Mesothelial cell of epicardium (in vitro differentiated cells): ENCODE results near the gene EML6. TPM values are rescaled to one million over a fixed set of nuclear protein-coding genes. Genes with fewer than 3 reads are reported as not detected.

Experiments used
- DNase-seq, 2 experiments: peaks; one replicate each; pipeline ENCODE4 v3.0.0; 2021; ENCODE audit warnings: low spot score in 2 of 2; ENCODE audit not compliant: unreplicated experiment in 2 of 2
- H3K27ac Mint-ChIP-seq: 2 replicates; pipeline ENCODE4 v1.8.0; 2021; ENCODE audit warnings: mixed read lengths
- H3K27me3 Mint-ChIP-seq: 2 replicates; pipeline ENCODE4 v1.8.0; 2021; ENCODE audit warnings: low read depth, mixed read lengths
- H3K36me3 Mint-ChIP-seq: 2 replicates; pipeline ENCODE4 v1.8.0; 2021; ENCODE audit warnings: mixed read lengths
- H3K4me1 Mint-ChIP-seq: 2 replicates; pipeline ENCODE4 v1.8.0; 2021; ENCODE audit warnings: mixed read lengths
- H3K4me3 Mint-ChIP-seq: 2 replicates; pipeline ENCODE4 v1.8.0; 2021; ENCODE audit warnings: mild to moderate bottlenecking, moderate library complexity, mixed read lengths
- H3K9me3 Mint-ChIP-seq: 2 replicates; pipeline ENCODE4 v1.8.0; 2021; ENCODE audit warnings: mixed read lengths
- CTCF ChIP-seq: fragments of 200-600 bp; sonication (generic); IDR thresholded peaks from one replicate; pipeline ENCODE4 v1.5.0; 2021; ENCODE audit warnings: antibody characterized with exemption; ENCODE audit not compliant: unreplicated experiment
- total RNA-seq: library from RNA; stranded (reverse); gene quantifications from 3 replicates; pipeline ENCODE4 v1.2.1, GENCODE V29; 2021

EML6 gene
- total RNA-seq, 1 donor from 2014 or later = 2.3 TPM

- TF ChIP-seq CTCF = no peak
- H3K4me3 Mint-ChIP-seq = no peak overlapping the region
Measured at GRCh38 chr2:54924121-54924520, 200.7 kb downstream of the EML6 start.

GRCh38 chr2:54925022-54925421 lies 201.6 kb downstream of the EML6 start:
- H3K4me1 Mint-ChIP-seq = no peaks in the 10 kb centered on the region
- no peak for TF ChIP-seq CTCF
- no peaks in the 10 kb centered on the region for H3K36me3 Mint-ChIP-seq
- no peak overlapping the region for H3K4me3 Mint-ChIP-seq
- H3K27ac Mint-ChIP-seq = no peak overlapping the region
- DNase-seq = no peak
- peaks cover 5% of the 10 kb centered on the region for H3K27me3 Mint-ChIP-seq
- peaks cover 19% of the 10 kb centered on the region for H3K9me3 Mint-ChIP-seq

More at GRCh38 chr2:54924121-54924520, 200.7 kb downstream of the EML6 start:
- H3K27me3 Mint-ChIP-seq = peaks cover 5% of the 10 kb centered on the region
- peaks cover 21% of the 10 kb centered on the region for H3K9me3 Mint-ChIP-seq
- H3K36me3 Mint-ChIP-seq = no peaks in the 10 kb centered on the region
- no peak for DNase-seq
- H3K4me1 Mint-ChIP-seq = no peaks in the 10 kb centered on the region
- no peak overlapping the region for H3K27ac Mint-ChIP-seq

GRCh38 chr2:54927085-54927750 lies 203.8 kb downstream of the EML6 start:
- Mint-ChIP-seq H3K9me3 (peaks cover 4% of the 10 kb centered on the region), H3K4me1 (no peaks in the 10 kb centered on the region)

GRCh38 chr2:54927751-54928615 lies 204.5 kb downstream of the EML6 start:
- Mint-ChIP-seq H3K9me3 (no peaks in the 10 kb centered on the region), H3K27me3 (peaks cover 12% of the 10 kb centered on the region), H3K27ac (no peak overlapping the region), H3K4me3 (no peak overlapping the region), H3K4me1 (no peaks in the 10 kb centered on the region), H3K36me3 (no peaks in the 10 kb centered on the region)
- no peak for TF ChIP-seq CTCF
- DNase-seq = no peak

More at GRCh38 chr2:54927085-54927750, 203.8 kb downstream of the EML6 start:
- no peak for TF ChIP-seq CTCF
- DNase-seq = no peak
- no peak overlapping the region for H3K4me3 Mint-ChIP-seq
- H3K27ac Mint-ChIP-seq = no peak overlapping the region
- peaks cover 11% of the 10 kb centered on the region for H3K27me3 Mint-ChIP-seq
- no peaks in the 10 kb centered on the region for H3K36me3 Mint-ChIP-seq

GRCh38 chr2:54928719-54929118 lies 205.3 kb downstream of the EML6 start:
- Mint-ChIP-seq H3K4me1 (no peaks in the 10 kb centered on the region), H3K36me3 (no peaks in the 10 kb centered on the region), H3K27ac (no peak overlapping the region), H3K27me3 (peaks cover 12% of the 10 kb centered on the region), H3K4me3 (no peak overlapping the region), H3K9me3 (no peaks in the 10 kb centered on the region)
- no peak for TF ChIP-seq CTCF
- DNase-seq = no peak
